Kidney epithelial cell (primary cell): Measurements from ENCODE around the gene RACGAP1. TPM values are rescaled to one million over a fixed set of nuclear protein-coding genes. Genes with fewer than 3 reads are reported as not detected.

ENCODE experiments used
- DNase-seq: peaks from one replicate; pipeline ENCODE4 v3.0.0-alpha.2; 2010; ENCODE audit warnings: low read depth
- H3K27me3 ChIP-seq: 2 replicates; pipeline ENCODE4 v1.6.0; 2011; ENCODE audit warnings: low read length; ENCODE audit not compliant: control insufficient read depth, insufficient read depth
- H3K36me3 ChIP-seq: 2 replicates; pipeline ENCODE4 v1.5.1; 2011; ENCODE audit warnings: low read length; ENCODE audit not compliant: control insufficient read depth, insufficient read depth
- H3K4me3 ChIP-seq: 2 replicates; pipeline ENCODE4 v1.5.1; 2011; ENCODE audit warnings: low read depth, mild to moderate bottlenecking, control low read depth, low read length
- total RNA-seq: library from RNA; depleted of rRNA; stranded (reverse); fragments of >200 nt; gene quantifications from 2 replicates; pipeline ENCODE4 v1.2.3, GENCODE V29; 2015
- TF ChIP-seq, protein P1 (sequence below): IDR thresholded peaks from 2 replicates; pipeline ENCODE4 v1.5.1; 2011; ENCODE audit warnings: mild to moderate bottlenecking, moderate library complexity, low read length, control low read depth, inconsistent platforms; ENCODE audit not compliant: insufficient read depth, poor library complexity, severe bottlenecking

Gene RACGAP1
- total RNA-seq, 1 donor from 2014 or later = 12.1 TPM

DNA sequence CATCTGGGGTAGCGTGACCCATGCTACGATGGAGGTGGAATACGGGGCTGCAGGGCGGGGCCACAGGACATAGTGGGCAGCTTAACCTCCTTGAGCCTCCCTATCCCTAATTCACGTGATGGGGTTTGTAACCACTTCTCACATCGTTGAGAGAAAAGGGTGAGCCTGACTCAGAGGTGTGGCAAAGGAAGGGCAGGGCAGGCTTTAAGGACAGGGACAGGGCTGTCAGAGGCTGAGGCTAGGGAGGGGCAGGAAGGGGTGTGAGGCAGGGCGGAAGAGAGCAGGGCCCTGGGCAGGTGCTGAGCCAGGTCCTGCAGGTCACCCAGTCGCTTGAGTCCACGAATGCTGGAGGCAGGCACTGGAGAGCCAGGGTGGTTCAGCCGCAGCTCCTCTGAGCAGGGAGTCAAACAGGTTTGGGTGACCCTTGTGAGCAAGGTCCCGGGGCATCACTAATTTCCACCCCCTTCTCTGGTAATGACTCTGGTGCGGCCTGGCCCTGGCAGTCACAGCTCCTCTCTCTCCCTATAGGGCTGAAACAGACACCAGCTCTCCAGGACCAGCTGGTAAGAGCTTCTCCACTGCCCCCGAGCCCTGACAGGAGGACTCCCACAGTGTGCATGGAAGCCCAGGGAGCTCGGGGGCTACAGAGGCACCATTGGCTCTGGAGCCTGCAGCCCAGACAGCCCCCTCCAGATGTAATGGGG, 82.2 kb downstream of the RACGAP1 start:
- H3K27me3 ChIP-seq = no peaks in the 10 kb centered on the region
- H3K36me3 ChIP-seq = no peaks in the 10 kb centered on the region
- TF ChIP-seq, protein P1, sequence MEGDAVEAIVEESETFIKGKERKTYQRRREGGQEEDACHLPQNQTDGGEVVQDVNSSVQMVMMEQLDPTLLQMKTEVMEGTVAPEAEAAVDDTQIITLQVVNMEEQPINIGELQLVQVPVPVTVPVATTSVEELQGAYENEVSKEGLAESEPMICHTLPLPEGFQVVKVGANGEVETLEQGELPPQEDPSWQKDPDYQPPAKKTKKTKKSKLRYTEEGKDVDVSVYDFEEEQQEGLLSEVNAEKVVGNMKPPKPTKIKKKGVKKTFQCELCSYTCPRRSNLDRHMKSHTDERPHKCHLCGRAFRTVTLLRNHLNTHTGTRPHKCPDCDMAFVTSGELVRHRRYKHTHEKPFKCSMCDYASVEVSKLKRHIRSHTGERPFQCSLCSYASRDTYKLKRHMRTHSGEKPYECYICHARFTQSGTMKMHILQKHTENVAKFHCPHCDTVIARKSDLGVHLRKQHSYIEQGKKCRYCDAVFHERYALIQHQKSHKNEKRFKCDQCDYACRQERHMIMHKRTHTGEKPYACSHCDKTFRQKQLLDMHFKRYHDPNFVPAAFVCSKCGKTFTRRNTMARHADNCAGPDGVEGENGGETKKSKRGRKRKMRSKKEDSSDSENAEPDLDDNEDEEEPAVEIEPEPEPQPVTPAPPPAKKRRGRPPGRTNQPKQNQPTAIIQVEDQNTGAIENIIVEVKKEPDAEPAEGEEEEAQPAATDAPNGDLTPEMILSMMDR = no peak
- DNase-seq = no peak
- no peak overlapping the region for H3K4me3 ChIP-seq

DNA sequence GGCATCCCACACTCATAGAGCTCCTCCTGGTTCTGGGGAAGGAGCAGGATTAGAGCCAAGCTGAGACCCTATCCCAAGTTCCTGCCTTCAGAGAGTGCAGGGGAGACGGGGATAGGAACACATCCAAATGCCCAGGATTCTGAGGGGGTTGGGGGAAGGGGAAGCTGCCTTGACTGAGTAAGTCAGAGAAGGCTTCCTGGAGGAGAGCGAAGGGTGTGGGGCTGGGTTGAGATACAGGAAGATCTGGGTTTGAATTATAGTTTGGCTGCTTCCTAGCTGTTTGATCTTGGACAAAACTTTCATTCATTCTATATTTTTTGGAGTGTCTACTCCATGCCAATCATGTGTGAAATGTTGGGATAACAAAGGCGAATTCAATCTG, 82.8 kb downstream of the RACGAP1 start:
- TF ChIP-seq, protein P1 = no peak
- H3K4me3 ChIP-seq = no peak overlapping the region
- no peaks in the 10 kb centered on the region for H3K27me3 ChIP-seq
- no peak for DNase-seq
- H3K36me3 ChIP-seq = no peaks in the 10 kb centered on the region

- no peak overlapping the region for H3K4me3 ChIP-seq
- no peaks in the 10 kb centered on the region for H3K36me3 ChIP-seq
- no peak for DNase-seq
- TF ChIP-seq, protein P1 = no peak
- no peaks in the 10 kb centered on the region for H3K27me3 ChIP-seq
Observed at GRCh38 chr12:49941556-49942511, 83.5 kb downstream of the RACGAP1 start.

GRCh38 chr12:49939707-49940106, 85.6 kb downstream of the RACGAP1 start:
- Histone ChIP-seq H3K27me3 (no peaks in the 10 kb centered on the region), H3K36me3 (no peaks in the 10 kb centered on the region), H3K4me3 (no peak overlapping the region)
- TF ChIP-seq, protein P1 = no peak
- no peak for DNase-seq

GRCh38 chr12:49939307-49939706, 86.0 kb downstream of the RACGAP1 start:
- TF ChIP-seq, protein P1 = no peak
- no peaks in the 10 kb centered on the region for H3K36me3 ChIP-seq
- H3K27me3 ChIP-seq = no peaks in the 10 kb centered on the region
- DNase-seq = no peak
- H3K4me3 ChIP-seq = no peak overlapping the region

Other genes starting within 250 kb of the RACGAP1 start
- gene NCKAP5L, start 197.1 kb downstream of the RACGAP1 start, total RNA-seq = 24.1 and 27.6 TPM in 2 replicates
- gene BCDIN3D, start 182.4 kb downstream of the RACGAP1 start, total RNA-seq = 5.4 and 6.3 TPM in 2 replicates
- not detected in 2 replicates for gene FAIM2, start 121.6 kb downstream of the RACGAP1 start, total RNA-seq
- not detected in 2 replicates for gene AQP2, start 74.8 kb downstream of the RACGAP1 start, total RNA-seq
- gene AQP5, start 63.6 kb downstream of the RACGAP1 start, total RNA-seq = not detected in 2 replicates
- gene AQP6, start 52.5 kb downstream of the RACGAP1 start, total RNA-seq = not detected in 2 replicates
- 0.75 and 3.6 TPM in 2 replicates for gene ASIC1, start 32.1 kb upstream of the RACGAP1 start, total RNA-seq
- gene SMARCD1, start 59.8 kb upstream of the RACGAP1 start, total RNA-seq = 133 and 165 TPM in 2 replicates
- gene GPD1, start 78.5 kb upstream of the RACGAP1 start, total RNA-seq = 0.04 and 0.14 TPM in 2 replicates
- 35.5 and 53.7 TPM in 2 replicates for gene COX14, start 86.7 kb upstream of the RACGAP1 start, total RNA-seq
- 40.3 and 40.9 TPM in 2 replicates for gene CERS5, start 141.9 kb upstream of the RACGAP1 start, total RNA-seq